K562 (cell line): ENCODE data around the gene TRPM2. TPM values are rescaled to one million over a fixed set of nuclear protein-coding genes. Genes with fewer than 3 reads are reported as not detected.

ENCODE experiments used
- ATAC-seq: fragments of 200-7000 bp; cut with Tn5 transposase; 3 replicates; pipeline ENCODE4 v1.9.1; 2020; ENCODE audit warnings: moderate library complexity
- BruUV-seq: library from RNA; stranded (reverse); fragments of 400-500 nt; replicated peaks from 2 replicates; lab custom pipeline; 2021; lab: Mats Ljungman, UMichigan
- CTCF ChIA-PET: fragments of 300-600 bp; formaldehyde crosslinking; extraction: SDS; loops from one replicate; lab custom pipeline; 2021; ENCODE audit warnings: low intra/inter-chr PET ratio; lab: Yijun Ruan, JAX
- POLR2A ChIA-PET: fragments of 300-600, 350-650 bp; sonication (Branson Sonifier 250); formaldehyde crosslinking; extraction: SDS; loops from one replicate; lab custom pipeline; 2021; ENCODE audit warnings: antibody characterized with exemption, inconsistent platforms; lab: Yijun Ruan, JAX
- DNase-seq, 4 experiments: peaks; one replicate each; pipeline versions ENCODE4 v3.0.0 to v3.0.0-alpha.2; 2011 to 2018; ENCODE audit warnings: low spot score in 3 of 4, mixed read lengths in 3 of 4; ENCODE audit errors: extremely low read depth in 1 of 4
- FAIRE-seq: peaks from 2 replicates; lab custom pipeline; 2011; peaks lifted over from hg19 to GRCh38; lab: Jason Lieb, UNC
- H2AFZ ChIP-seq: 2 replicates; pipeline ENCODE4 v1.6.0; 2011; ENCODE audit warnings: low read depth, low read length, control low read depth, inconsistent platforms
- H3K27ac ChIP-seq: fragments of 200-600 bp; 3 replicates; pipeline ENCODE4 v1.8.0; 2011; ENCODE audit warnings: low read depth, mild to moderate bottlenecking, control low read depth, inconsistent platforms, low read length, moderate library complexity, mixed read lengths; ENCODE audit errors: extremely low read depth
- H3K27me3 ChIP-seq, 2 experiments: fragments of 300-600 bp in 1 of 2; 2 replicates in 1 of 2; 3 replicates in 1 of 2; pipeline versions ENCODE4 v1.6.0 to v1.8.0; 2011; ENCODE audit warnings: inconsistent platforms in 2 of 2, low read length in 2 of 2, mild to moderate bottlenecking in 1 of 2, mixed read lengths in 1 of 2, moderate library complexity in 1 of 2; ENCODE audit not compliant: control insufficient read depth in 2 of 2, insufficient read depth in 2 of 2
- H3K36me3 ChIP-seq: fragments of 300-600 bp; 3 replicates; pipeline ENCODE4 v1.8.0; 2011; ENCODE audit warnings: mild to moderate bottlenecking, low read length, inconsistent platforms; ENCODE audit not compliant: control insufficient read depth, insufficient read depth
- H3K4me1 ChIP-seq, 2 experiments: fragments of 200-600 bp in 1 of 2; replicated peaks in 1 of 2; 2 replicates in 1 of 2; 3 replicates in 1 of 2; pipeline versions ENCODE4 v1.5.1 to v1.8.0; 2011; ENCODE audit warnings: inconsistent platforms in 2 of 2, low read length in 2 of 2, mild to moderate bottlenecking in 1 of 2, mixed read lengths in 1 of 2, moderate library complexity in 1 of 2; ENCODE audit not compliant: control insufficient read depth in 2 of 2, insufficient read depth in 2 of 2
- H3K4me2 ChIP-seq: 2 replicates; pipeline ENCODE4 v1.6.1; 2011; ENCODE audit warnings: low read length, control low read depth, inconsistent platforms, mixed read lengths; ENCODE audit not compliant: insufficient read depth
- H3K4me3 ChIP-seq: fragments of 200-600 bp; sonication (generic), shearing (Covaris generic); 2 replicates; pipeline ENCODE4 v1.5.1; 2016; ENCODE audit warnings: control low read depth, inconsistent platforms
- H3K79me2 ChIP-seq: fragments of 200-600 bp; 3 replicates; pipeline ENCODE4 v1.8.0; 2011; ENCODE audit warnings: low read length, inconsistent platforms; ENCODE audit not compliant: control insufficient read depth, insufficient read depth
- H3K9ac ChIP-seq, 2 experiments: 2 replicates each; pipeline versions ENCODE4 v1.6.0 to v1.6.1; 2011; ENCODE audit warnings: low read depth in 2 of 2, low read length in 2 of 2, control low read depth in 1 of 2, inconsistent platforms in 1 of 2, mild to moderate bottlenecking in 1 of 2, mixed read lengths in 1 of 2; ENCODE audit not compliant: insufficient read depth in 1 of 2
- H3K9me1 ChIP-seq: one replicate; pipeline ENCODE4 v1.6.0; 2011; ENCODE audit warnings: inconsistent platforms, mild to moderate bottlenecking, low read length, moderate library complexity; ENCODE audit not compliant: control insufficient read depth, insufficient read depth
- H3K9me3 ChIP-seq: replicated peaks from 2 replicates; pipeline ENCODE4 v1.5.1; 2011; ENCODE audit warnings: low read depth, low read length, inconsistent platforms; ENCODE audit not compliant: control insufficient read depth, insufficient read depth
- H4K20me1 ChIP-seq: replicated peaks from 2 replicates; pipeline ENCODE4 v1.6.1; 2011; ENCODE audit warnings: low read length, inconsistent platforms, mixed read lengths; ENCODE audit not compliant: control insufficient read depth, insufficient read depth
- ETV1 ChIP-seq: fragments of 450-650 bp; conservative IDR thresholded peaks from 2 replicates; pipeline ENCODE4 v1.6.1; 2016; ENCODE audit warnings: missing genetic modification characterization, control low read depth, low read depth, missing compliant biosample characterization
- MAFF ChIP-seq: IDR thresholded peaks from 2 replicates; pipeline ENCODE4 v1.6.1; 2012; ENCODE audit warnings: low read length, improper control_type of control experiment
- PML ChIP-seq: IDR thresholded peaks from 2 replicates; pipeline ENCODE4 v1.6.1; 2012; ENCODE audit warnings: low read length, inconsistent platforms
- ZNF311 ChIP-seq: fragments of 250-450 bp; sonication (Bioruptor Pico); IDR thresholded peaks from 2 replicates; pipeline ENCODE4 v1.4.0; 2020; ENCODE audit warnings: mild to moderate bottlenecking, moderate library complexity
- ZNF586 ChIP-seq: fragments of 450-650 bp; formaldehyde crosslinking; conservative IDR thresholded peaks from 2 replicates; pipeline ENCODE4 v1.4.0; 2020; ENCODE audit warnings: mild to moderate bottlenecking, moderate library complexity
- WGBS: fragments of 100-300 bp; shearing (Covaris generic); methylation state at CpG from one replicate; pipeline ENCODE4 v1.1.6; 2016; ENCODE audit warnings: low coverage, mixed read lengths; ENCODE audit not compliant: insufficient coverage; ENCODE audit errors: missing lambda C conversion rate; 5-methylcytosine and 5-hydroxymethylcytosine counted together
- in situ Hi-C: fragments of 300-500 bp; cut with MboI; formaldehyde crosslinking; loops from 4 replicates; pipeline ENCODE4 v1.15.0; 2018; ENCODE audit warnings: inconsistent platforms, mixed read lengths
- intact Hi-C: fragments of 100-400 bp; cut with micrococcal nuclease; formaldehyde crosslinking; loops from 2 replicates; pipeline ENCODE4 v1.14.2; 2022
- polyA plus RNA-seq, 8 experiments: library from polyadenylated mRNA; depleted of rRNA in 4 of 8; stranded (reverse) in 5 of 8; unstranded in 3 of 8; fragments of >200 nt; fragmentation: Nextera tagmentation in 2 of 8; fragmentation: Illumina TruSeq in 1 of 8; extraction: Ambion mirVana in 2 of 8; extraction: Trizol in 1 of 8; gene quantifications; 2 replicates each; pipeline versions ENCODE4 v1.2.1 to v1.2.3, GENCODE V29; 2011 to 2014; ENCODE audit warnings: inconsistent platforms in 1 of 8, missing spikeins in 1 of 8
- total RNA-seq, 7 experiments: library from RNA; depleted of rRNA in 6 of 7; stranded (reverse); fragments of >200 nt in 6 of 7; fragmentation: Illumina TruSeq in 2 of 7; extraction: Trizol in 2 of 7; gene quantifications; 2 replicates each; pipeline versions ENCODE4 v1.2.1 to v1.2.3, GENCODE V29; 2011 to 2021; ENCODE audit warnings: low replicate concordance in 1 of 7

TRPM2 gene
- total and polyA plus RNA-seq, 9 of the 15 experiments (the other 6 are each of a cell fraction or from before 2014, with no cell fraction given), result 0.33 to 2.1 (median 0.98) TPM; not detected in 2

- no peak for FAIRE-seq
- Histone ChIP-seq H4K20me1 (no peaks in the 10 kb centered on the region), H3K36me3 (no peaks in the 10 kb centered on the region), H3K9ac (no peak overlapping the region), H3K4me1 (peaks cover 0 to 43% of the 10 kb centered on the region in 2 experiments; a peak in 2 of 5 replicates), H3K79me2 (no peaks in the 10 kb centered on the region), H3K27ac (no peak overlapping the region), H3K4me2 (no peak overlapping the region), H3K27me3 (peaks cover 9 to 34% of the 10 kb centered on the region in 2 experiments; a peak in 3 of 5 replicates), H3K9me1 (no peaks in the 10 kb centered on the region), H2AFZ (no peak overlapping the region), H3K4me3 (no peak overlapping the region), H3K9me3 (no peaks in the 10 kb centered on the region; the same call in 1 of the 2 replicates)
- ATAC-seq, result no peak
- ChIA-PET POLR2A (interaction anchor here (1.0 kb wide), 1 partner anchor 11 kb away, joined by 3 read pairs; no protein-coding TSS in a partner anchor), CTCF (no interaction called here)
- WGBS, result 7% methylated on average over 12 of the region's 13 CpGs
- no TSS peak for BruUV-seq
- in situ Hi-C loops (no loop called here), intact Hi-C loops (no loop called here)
- TF ChIP-seq ETV1 (tag), result 0 out of 2 replicates have a peak, but pooled peaks have one; percentile 3
- no peak for TF ChIP-seq MAFF
- TF ChIP-seq ZNF586, result no peak
- no peak for TF ChIP-seq PML
- no peak for TF ChIP-seq ZNF311
- DNase-seq, result no peak
Measured at GRCh38 chr21:44425895-44426662, 72.7 kb downstream of the TRPM2 start.
